HL-60 (cell line): ENCODE results near the gene FAM149B1.
"Not testable (repeated sequence)": the region's sequence is repeated elsewhere in the genome, so short reads cannot be mapped to it uniquely, and the experiment has no call there.

ENCODE experiments used
- DNase-seq, 2 experiments: peaks; one replicate each; pipeline ENCODE4 v3.0.0-alpha.2; 2010 to 2020; ENCODE audit warnings: low read depth in 1 of 2, low spot score in 1 of 2
- H3K27ac ChIP-seq: fragments of 250-450 bp; sonication (Bioruptor Pico); replicated peaks from 2 replicates; pipeline ENCODE4 v1.5.1; 2020; ENCODE audit warnings: mild to moderate bottlenecking, moderate library complexity
- H3K27me3 ChIP-seq: fragments of 250-450 bp; sonication (Bioruptor Pico); 2 replicates; pipeline ENCODE4 v1.5.1; 2021; ENCODE audit warnings: mild to moderate bottlenecking, moderate library complexity; ENCODE audit not compliant: insufficient read depth, poor library complexity, severe bottlenecking
- H3K4me3 ChIP-seq: replicated peaks from 2 replicates; pipeline ENCODE4 v1.5.1; 2011; ENCODE audit warnings: mild to moderate bottlenecking, control low read depth, low read length; ENCODE audit not compliant: insufficient read depth
- CTCF ChIP-seq: IDR thresholded peaks from one replicate; pipeline ENCODE4 v1.5.1; 2011; ENCODE audit warnings: low read length, control low read depth, inconsistent platforms; ENCODE audit not compliant: insufficient read depth
- GABPA ChIP-seq: IDR thresholded peaks from 2 replicates; pipeline ENCODE4 v1.6.1; 2012; ENCODE audit warnings: low read depth
- POLR2AphosphoS5 ChIP-seq: IDR thresholded peaks from 2 replicates; pipeline ENCODE4 v1.6.1; 2012; ENCODE audit warnings: low read depth
- REST ChIP-seq: IDR thresholded peaks from 2 replicates; pipeline ENCODE4 v1.6.1; 2012; ENCODE audit warnings: low read depth; ENCODE audit not compliant: insufficient replicate concordance
- SPI1 ChIP-seq: IDR thresholded peaks from 2 replicates; pipeline ENCODE4 v1.6.1; 2012; ENCODE audit warnings: low read depth, mild to moderate bottlenecking, borderline replicate concordance

FAM149B1 gene

GRCh38 chr10:73253225-73253555 lies 85.3 kb downstream of the FAM149B1 start:
- TF ChIP-seq POLR2AphosphoS5 = no peak
- TF ChIP-seq SPI1 = no peak
- no peak for TF ChIP-seq CTCF
- TF ChIP-seq GABPA = no peak
- no peak for TF ChIP-seq REST
- no peak for DNase-seq
- peak overlapping the region; percentile 93 for H3K27ac ChIP-seq

GRCh38 chr10:73258612-73259011 lies 90.7 kb downstream of the FAM149B1 start:
- H3K27me3 ChIP-seq, DNase-seq, H3K4me3 ChIP-seq, H3K27ac ChIP-seq: not testable (repeated sequence)

More at GRCh38 chr10:73253225-73253555, 85.3 kb downstream of the FAM149B1 start:
- Histone ChIP-seq H3K27me3 (no peaks in the 10 kb centered on the region), H3K4me3 (peak overlapping the region; percentile 70)

GRCh38 chr10:73261362-73261995 lies 93.6 kb downstream of the FAM149B1 start:
- no peak for DNase-seq
- Histone ChIP-seq H3K27ac (no peak overlapping the region), H3K27me3 (no peaks in the 10 kb centered on the region), H3K4me3 (no peak overlapping the region)
- TF ChIP-seq POLR2AphosphoS5 = no peak
- TF ChIP-seq GABPA = no peak
- TF ChIP-seq REST = no peak
- TF ChIP-seq SPI1 = no peak
- no peak for TF ChIP-seq CTCF

GRCh38 chr10:73262105-73262730 lies 94.3 kb downstream of the FAM149B1 start:
- peak in 1 of 2 experiments; percentile 29 for DNase-seq
- Histone ChIP-seq H3K4me3 (no peak overlapping the region), H3K27ac (no peak overlapping the region), H3K27me3 (no peaks in the 10 kb centered on the region)
- no peak for TF ChIP-seq CTCF
- no peak for TF ChIP-seq GABPA
